Brain microvascular endothelial cell (primary cell): ENCODE measurements around the gene HAPLN2.

Experiments
- DNase-seq: peaks from one replicate; pipeline ENCODE4 v3.0.0-alpha.2; 2020
- H3K27ac ChIP-seq: fragments of 250-450 bp; sonication (Bioruptor Pico); 2 replicates; pipeline ENCODE4 v1.5.1; 2020; ENCODE audit warnings: mild to moderate bottlenecking, moderate library complexity
- H3K27me3 ChIP-seq: fragments of 250-450 bp; sonication (Bioruptor Pico); replicated peaks from 2 replicates; pipeline ENCODE4 v1.5.1; 2020; ENCODE audit warnings: mild to moderate bottlenecking
- H3K36me3 ChIP-seq: fragments of 250-450 bp; sonication (Bioruptor Pico); replicated peaks from 2 replicates; pipeline ENCODE4 v1.5.1; 2020; ENCODE audit warnings: mild to moderate bottlenecking
- H3K4me3 ChIP-seq: 2 replicates; pipeline ENCODE4 v1.5.1; 2011; ENCODE audit warnings: low read depth, mild to moderate bottlenecking, control low read depth, low read length, moderate library complexity
- in situ Hi-C: cut with HindIII; loops from 2 replicates; pipeline ENCODE4 v1.10.0; 2017; ENCODE audit warnings: low sequenced_read_pairs, low pct_ligation_motif_present
- TF ChIP-seq, protein P1 (sequence below): IDR thresholded peaks from 2 replicates; pipeline ENCODE4 v1.5.1; 2011; ENCODE audit warnings: low read depth, mild to moderate bottlenecking, moderate library complexity, low read length, control low read depth, inconsistent platforms; ENCODE audit errors: missing control alignments

Gene HAPLN2

DNA sequence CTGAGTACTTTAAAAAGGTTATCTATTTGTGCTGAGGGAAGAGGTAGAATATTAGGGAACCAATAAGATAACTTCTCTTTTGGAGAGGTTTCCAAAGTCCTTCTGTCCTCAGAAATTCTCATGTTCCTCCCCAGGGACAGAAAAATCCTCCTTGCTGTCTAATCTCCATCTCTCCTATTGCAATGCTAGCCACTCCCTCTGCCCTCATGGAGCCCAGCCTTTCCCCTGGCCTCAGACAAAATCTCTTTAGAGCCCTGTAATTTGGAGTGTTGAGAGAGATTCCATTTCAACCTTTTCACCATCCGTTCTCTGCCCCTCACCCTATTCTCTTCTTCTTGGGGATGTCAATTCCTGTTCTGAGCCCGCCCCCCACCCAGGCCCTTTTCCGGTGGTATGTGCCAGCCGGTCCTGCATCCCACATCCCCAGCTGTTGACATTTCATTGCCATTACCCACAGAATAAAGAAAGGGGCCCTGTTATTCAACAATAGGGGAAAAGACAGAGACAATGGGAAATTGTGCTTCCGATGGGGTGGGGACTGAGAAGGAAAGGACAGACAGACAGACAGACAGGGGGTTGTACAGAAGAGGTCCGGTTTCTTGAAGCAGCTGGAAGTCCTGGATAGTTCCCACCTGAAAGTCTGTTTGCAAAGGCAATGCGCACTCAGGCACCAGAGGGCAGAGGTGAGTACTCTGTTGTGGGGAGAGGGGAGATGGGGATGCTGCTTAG, at the start of gene HAPLN2:
HAPLN2 (plus strand) TSS at position 563 of the 729 bp plus-strand sequence. CDS start 4,076 bp downstream, outside the sequence.
- Histone ChIP-seq H3K27me3 (peaks cover 30% of the 10 kb centered on the region), H3K4me3 (no peak within 1 kb of the TSS), H3K27ac (no peak within 1 kb of the TSS), H3K36me3 (no peaks in the 10 kb centered on the region)
- TF ChIP-seq, protein P1, sequence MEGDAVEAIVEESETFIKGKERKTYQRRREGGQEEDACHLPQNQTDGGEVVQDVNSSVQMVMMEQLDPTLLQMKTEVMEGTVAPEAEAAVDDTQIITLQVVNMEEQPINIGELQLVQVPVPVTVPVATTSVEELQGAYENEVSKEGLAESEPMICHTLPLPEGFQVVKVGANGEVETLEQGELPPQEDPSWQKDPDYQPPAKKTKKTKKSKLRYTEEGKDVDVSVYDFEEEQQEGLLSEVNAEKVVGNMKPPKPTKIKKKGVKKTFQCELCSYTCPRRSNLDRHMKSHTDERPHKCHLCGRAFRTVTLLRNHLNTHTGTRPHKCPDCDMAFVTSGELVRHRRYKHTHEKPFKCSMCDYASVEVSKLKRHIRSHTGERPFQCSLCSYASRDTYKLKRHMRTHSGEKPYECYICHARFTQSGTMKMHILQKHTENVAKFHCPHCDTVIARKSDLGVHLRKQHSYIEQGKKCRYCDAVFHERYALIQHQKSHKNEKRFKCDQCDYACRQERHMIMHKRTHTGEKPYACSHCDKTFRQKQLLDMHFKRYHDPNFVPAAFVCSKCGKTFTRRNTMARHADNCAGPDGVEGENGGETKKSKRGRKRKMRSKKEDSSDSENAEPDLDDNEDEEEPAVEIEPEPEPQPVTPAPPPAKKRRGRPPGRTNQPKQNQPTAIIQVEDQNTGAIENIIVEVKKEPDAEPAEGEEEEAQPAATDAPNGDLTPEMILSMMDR, result peak; percentile 68
- DNase-seq, result no peak
- in situ Hi-C loops, result no loop called here

DNA sequence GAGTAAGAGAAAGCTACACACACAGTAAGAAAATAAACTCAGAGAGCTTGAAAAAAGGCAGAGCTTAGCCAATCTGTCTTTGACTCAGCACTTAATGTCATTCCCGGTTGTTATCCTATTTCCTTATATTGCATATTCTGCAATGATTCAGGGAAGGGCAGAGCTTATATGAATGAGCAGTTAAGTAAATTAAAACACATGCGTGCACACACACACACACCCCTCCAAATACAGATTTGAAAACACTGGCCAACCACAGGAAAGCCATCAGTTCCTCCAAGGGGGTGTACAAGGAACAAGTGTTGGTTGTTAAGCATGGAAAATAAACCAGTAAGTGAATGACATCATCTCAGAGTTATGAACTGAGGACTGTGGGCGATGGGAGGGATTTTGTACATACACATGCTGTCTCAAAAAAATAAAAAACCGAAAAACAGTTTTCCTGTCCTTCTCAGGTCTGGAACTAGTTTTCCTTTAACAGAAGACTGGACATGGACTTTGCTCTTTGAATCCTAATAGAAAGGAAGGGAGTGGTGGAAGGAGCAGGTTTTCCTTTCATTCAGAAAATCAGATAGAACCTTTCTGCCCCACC, 47.9 kb upstream of the HAPLN2 start:
- Histone ChIP-seq H3K27me3 (no peaks in the 10 kb centered on the region), H3K36me3 (no peaks in the 10 kb centered on the region), H3K4me3 (peak overlapping the region; percentile 89), H3K27ac (peak overlapping the region; percentile 28)
- TF ChIP-seq, protein P1, result no peak
- in situ Hi-C loops, result loop anchor here (10.0 kb wide), 1 partner anchor 47 kb away; no protein-coding TSS in a partner anchor
- peak; percentile 81 for DNase-seq

DNA sequence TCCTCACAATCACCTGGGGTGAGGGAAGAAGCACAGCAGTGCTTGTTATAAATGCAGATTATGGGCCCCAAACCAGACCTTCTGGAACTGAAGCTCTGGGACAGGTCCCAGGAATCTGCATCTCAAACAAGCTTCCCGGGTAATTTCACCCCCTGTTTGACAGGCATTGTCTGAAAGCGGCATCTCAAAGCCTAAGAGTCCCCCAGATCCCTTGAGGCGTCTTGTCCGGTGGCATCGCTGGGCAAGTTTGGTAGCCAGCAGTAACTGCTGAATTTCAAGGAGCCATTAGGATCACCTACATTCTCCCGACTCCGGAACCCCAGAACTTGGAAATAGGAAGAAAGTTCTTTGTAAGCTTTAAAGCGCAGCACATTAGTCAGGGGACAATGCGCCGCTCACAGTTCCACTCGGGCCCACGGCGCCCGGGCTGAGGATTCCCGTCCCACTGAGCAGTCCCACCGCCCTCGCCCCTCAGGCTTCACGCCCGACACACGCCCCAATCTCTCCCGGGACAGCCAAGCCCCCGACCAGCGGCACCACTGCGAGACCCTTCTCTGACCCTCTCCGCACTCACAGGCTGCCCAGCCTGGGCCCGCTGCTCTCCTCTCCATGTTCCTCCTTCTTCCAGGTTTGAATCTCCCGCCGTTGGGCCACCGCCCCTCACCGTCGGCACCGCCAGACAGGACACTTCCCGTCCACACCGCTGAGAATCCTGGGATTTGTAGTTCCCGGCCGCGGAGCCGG, 47.1 kb upstream of the HAPLN2 start, which contains the start of gene IQGAP3:
IQGAP3 (minus strand) TSS at position 647 of the 744 bp plus-strand sequence; CDS start at position 611, 36 bp downstream.
- peak within 1 kb of the TSS; percentile 89 for H3K4me3 ChIP-seq
- H3K27ac ChIP-seq, result no peak within 1 kb of the TSS
- H3K27me3 ChIP-seq, result no peaks in the 10 kb centered on the region
- in situ Hi-C loops, result loop anchor here (10.0 kb wide), 1 partner anchor 47 kb away; no protein-coding TSS in a partner anchor
- DNase-seq, result peak; percentile 77
- TF ChIP-seq, protein P1, result no peak
- no peaks in the 10 kb centered on the region for H3K36me3 ChIP-seq

DNA sequence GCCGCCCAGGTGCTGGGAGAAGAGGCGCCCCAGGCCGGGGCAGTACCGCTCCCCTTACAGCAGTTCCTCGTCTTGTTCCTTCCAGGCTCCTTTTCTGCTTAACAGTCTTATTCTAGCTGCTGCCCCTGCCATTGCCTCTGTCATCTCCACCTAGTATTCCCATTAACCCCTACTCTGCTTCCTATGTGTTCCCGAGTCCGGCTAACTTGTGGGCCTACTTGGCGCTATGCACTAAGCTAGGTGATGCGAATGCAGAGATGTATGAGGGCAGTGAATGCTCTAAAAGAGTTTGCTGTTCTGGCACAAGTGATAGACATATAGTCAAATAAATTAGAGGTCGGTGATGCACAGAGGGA, 46.6 kb upstream of the HAPLN2 start:
- in situ Hi-C loops, result loop anchor here (10.0 kb wide), 1 partner anchor 48 kb away; no protein-coding TSS in a partner anchor
- Histone ChIP-seq H3K4me3 (peak overlapping the region; percentile 89), H3K27me3 (no peaks in the 10 kb centered on the region), H3K36me3 (no peaks in the 10 kb centered on the region), H3K27ac (no peak overlapping the region)
- DNase-seq, result no peak
- TF ChIP-seq, protein P1, result no peak

DNA sequence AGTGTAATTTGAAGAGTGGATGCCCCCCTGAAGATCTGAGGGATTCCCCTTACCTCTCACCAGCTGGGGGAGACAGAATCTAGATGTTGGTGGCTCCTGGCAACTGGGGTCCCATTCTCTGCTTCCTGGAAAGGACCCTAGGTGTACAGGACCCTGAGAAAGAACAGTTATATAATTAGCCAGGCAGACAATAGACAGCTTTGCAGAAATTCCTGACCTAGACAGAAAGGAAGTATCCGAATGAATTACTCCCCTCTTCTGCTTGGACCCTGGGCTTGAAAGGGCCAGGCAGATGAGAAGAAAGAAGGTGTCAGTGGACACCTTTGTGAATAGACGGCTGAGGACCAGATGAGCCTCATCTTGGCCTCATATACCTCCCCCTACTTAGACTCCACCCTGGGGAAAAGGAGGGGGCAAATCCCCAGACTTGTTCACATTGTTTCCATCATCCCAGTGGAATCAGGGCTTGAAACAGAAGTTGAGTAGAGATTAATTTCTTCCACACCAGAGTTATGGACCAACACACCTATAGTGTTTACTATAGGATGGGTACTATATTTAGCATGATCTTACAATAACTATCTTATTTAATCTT, 45.1 kb upstream of the HAPLN2 start:
- Histone ChIP-seq H3K27me3 (no peaks in the 10 kb centered on the region), H3K27ac (no peak overlapping the region), H3K4me3 (no peak overlapping the region), H3K36me3 (no peaks in the 10 kb centered on the region)
- no peak for DNase-seq
- TF ChIP-seq, protein P1, result no peak
- in situ Hi-C loops, result loop anchor here (10.0 kb wide), 1 partner anchor 49 kb away; no protein-coding TSS in a partner anchor
